ENCODE data around the gene ZNF431. TPM values are rescaled to one million over a fixed set of nuclear protein-coding genes. Genes with fewer than 3 reads are reported as not detected.

The ZNF431 gene
- total RNA-seq, 1 donor from 2014 or later = 10.2 TPM

DNA sequence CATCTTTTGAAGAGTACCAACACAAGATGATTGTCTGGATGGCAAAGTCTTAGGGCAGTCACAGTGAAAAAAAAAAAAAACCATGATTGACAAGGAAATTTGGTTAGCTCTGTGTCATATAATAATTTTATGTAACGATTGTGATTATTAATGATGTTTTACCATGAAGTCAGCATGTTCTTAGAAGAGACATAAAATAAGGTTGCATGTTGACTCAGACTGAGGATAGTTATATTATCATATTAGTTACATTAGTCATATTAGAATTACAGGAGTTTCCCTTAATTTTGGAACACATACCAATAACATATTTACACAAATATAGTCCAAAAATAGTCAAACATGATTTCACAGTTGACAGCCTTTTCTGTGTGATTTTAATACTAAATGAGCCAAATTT lies 5.7 kb downstream of the ZNF431 start:
- TF ChIP-seq, protein P1, sequence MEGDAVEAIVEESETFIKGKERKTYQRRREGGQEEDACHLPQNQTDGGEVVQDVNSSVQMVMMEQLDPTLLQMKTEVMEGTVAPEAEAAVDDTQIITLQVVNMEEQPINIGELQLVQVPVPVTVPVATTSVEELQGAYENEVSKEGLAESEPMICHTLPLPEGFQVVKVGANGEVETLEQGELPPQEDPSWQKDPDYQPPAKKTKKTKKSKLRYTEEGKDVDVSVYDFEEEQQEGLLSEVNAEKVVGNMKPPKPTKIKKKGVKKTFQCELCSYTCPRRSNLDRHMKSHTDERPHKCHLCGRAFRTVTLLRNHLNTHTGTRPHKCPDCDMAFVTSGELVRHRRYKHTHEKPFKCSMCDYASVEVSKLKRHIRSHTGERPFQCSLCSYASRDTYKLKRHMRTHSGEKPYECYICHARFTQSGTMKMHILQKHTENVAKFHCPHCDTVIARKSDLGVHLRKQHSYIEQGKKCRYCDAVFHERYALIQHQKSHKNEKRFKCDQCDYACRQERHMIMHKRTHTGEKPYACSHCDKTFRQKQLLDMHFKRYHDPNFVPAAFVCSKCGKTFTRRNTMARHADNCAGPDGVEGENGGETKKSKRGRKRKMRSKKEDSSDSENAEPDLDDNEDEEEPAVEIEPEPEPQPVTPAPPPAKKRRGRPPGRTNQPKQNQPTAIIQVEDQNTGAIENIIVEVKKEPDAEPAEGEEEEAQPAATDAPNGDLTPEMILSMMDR (IDR thresholded peaks at IDR 0.05) = no peak
- Histone ChIP-seq H3K27ac (no peak overlapping the region), H3K36me3 (peaks cover 14 to 34% of the 10 kb centered on the region in 2 donors)

DNA sequence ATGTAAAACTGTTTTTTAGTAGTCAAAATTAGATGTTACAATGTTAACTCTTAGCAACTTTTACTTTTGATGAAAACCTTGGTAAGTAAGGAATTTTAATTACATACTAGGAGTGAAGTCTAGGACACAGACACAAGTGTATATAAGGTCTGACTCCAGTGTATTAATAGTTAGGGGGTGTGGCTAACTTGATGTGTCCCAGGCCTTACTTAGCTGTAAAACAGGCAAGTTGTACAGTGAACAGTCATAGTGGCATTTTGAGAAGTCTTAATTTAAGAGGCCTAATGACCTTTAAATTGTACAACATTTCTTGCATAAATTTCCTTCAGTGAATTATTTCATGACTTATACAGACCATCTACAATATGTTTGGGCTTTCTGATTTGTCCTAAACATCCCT lies 6.8 kb downstream of the ZNF431 start:
- Histone ChIP-seq H3K9me3 (no peaks in the 10 kb centered on the region), H3K27me3 (no peaks in the 10 kb centered on the region), H3K4me3 (no peak overlapping the region), H3K36me3 (peaks cover 14 to 40% of the 10 kb centered on the region in 2 donors), H3K27ac (no peak overlapping the region), H3K4me1 (no peaks in the 10 kb centered on the region)
- DNase-seq (ENCODE audit: low spot score in 2 of 2) = no peak
- TF ChIP-seq, protein P1 (IDR thresholded peaks at IDR 0.05) = no peak
- intact Hi-C loops (cut with DNase I) = loop anchor here (10.0 kb wide), 2 partner anchors 176 to 494 kb away; partner anchors contain the start of gene ZNF708

More for the DNA sequence above, 5.7 kb downstream of the ZNF431 start:
- no peak overlapping the region for H3K4me3 ChIP-seq
- H3K27me3 ChIP-seq = no peaks in the 10 kb centered on the region
- intact Hi-C loops (cut with DNase I) = loop anchor here (10.0 kb wide), 2 partner anchors 177 to 493 kb away; partner anchors contain the start of gene ZNF708
- H3K9me3 ChIP-seq = no peaks in the 10 kb centered on the region
- peaks cover 0 to 5% of the 10 kb centered on the region in 2 donors for H3K4me1 ChIP-seq
- no peak for DNase-seq (ENCODE audit: low spot score in 2 of 2)

DNA sequence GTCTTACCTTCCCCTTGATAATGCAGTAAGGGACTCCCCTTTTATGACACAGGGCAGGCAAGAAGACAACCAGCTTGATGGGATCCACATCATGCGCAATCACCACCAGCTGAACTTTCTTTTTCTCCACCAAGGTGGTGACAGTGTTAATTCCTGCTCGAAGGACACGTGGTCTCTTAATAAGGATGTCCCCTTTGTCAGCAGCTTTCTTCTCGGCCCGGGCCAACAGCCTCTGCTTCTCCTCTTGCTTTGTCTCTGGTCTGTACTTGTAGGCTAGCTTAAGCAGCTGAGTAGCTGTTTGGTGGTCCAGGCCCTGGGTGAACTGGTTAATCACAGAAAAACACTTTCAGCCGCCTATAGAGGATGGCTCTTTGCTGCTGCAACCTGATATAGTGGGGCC lies 8.0 kb downstream of the ZNF431 start:
- DNase-seq (ENCODE audit: low spot score in 2 of 2) = no peak
- H3K4me3 ChIP-seq = no peak overlapping the region
- no peaks in the 10 kb centered on the region for H3K27me3 ChIP-seq
- H3K27ac ChIP-seq = no peak overlapping the region
- TF ChIP-seq, protein P1 (IDR thresholded peaks at IDR 0.05) = no peak
- peaks cover 10 to 37% of the 10 kb centered on the region in 2 donors for H3K36me3 ChIP-seq
- H3K9me3 ChIP-seq = no peaks in the 10 kb centered on the region
- H3K4me1 ChIP-seq = no peaks in the 10 kb centered on the region
- intact Hi-C loops (cut with DNase I) = loop anchor here (10.0 kb wide), 2 partner anchors 175 to 495 kb away; partner anchors contain the start of gene ZNF708

DNA sequence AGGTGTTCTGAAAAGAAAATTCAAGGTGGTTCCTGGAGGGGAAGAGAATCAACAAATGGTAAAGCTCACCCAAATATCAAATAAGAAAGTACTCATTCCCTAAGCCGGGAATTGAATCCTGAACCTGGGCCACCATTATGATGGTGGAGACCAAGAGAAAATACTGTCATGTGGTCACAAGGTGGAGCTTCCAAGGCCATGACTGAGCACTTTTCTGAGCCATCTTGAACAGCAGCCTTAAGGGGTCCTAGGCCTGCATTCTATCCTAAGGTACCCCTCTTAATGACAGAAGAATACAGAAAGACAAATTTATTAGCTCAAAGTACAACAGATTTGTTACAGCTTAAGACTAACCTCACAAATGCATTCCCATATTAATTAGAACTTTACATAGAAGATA lies 9.6 kb downstream of the ZNF431 start:
- H3K27me3 ChIP-seq = no peaks in the 10 kb centered on the region
- no peaks in the 10 kb centered on the region for H3K4me1 ChIP-seq
- no peak overlapping the region for H3K27ac ChIP-seq
- TF ChIP-seq, protein P1 (IDR thresholded peaks at IDR 0.05) = no peak
- no peaks in the 10 kb centered on the region for H3K9me3 ChIP-seq
- no peak overlapping the region for H3K4me3 ChIP-seq
- H3K36me3 ChIP-seq = peaks cover 10 to 28% of the 10 kb centered on the region in 2 donors
- no peak for DNase-seq (ENCODE audit: low spot score in 2 of 2)
- intact Hi-C loops (cut with DNase I) = no loop called here

DNA sequence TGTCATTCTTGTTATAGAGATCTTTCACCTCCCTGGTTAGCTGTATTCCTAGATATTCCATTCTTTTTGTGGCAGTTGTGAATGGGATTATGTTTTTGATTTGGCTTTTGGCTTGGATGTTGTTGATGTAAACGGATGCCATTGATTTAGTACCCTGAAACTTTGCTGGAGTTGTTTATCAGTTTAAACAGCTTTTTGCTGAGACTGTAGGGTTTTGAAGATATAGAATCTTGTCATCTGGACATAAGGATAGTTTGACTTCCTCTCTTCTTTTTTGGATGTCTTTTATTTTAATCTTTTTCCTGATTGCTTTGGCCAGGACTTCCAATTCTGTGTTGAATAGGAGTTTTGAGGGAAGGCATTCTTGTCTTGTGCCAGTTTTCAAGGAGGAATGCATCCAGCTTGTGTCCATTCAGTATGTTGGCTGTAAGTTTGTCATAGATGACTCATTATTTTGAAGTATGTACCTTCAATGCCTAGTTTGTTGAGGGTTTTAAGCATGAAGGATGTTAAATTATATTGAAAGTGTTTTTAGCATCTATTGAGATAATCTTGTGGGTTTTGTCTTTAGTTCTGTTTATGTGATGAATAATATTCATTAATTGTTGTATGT lies 16.8 kb downstream of the ZNF431 start:
- intact Hi-C loops (cut with DNase I) = no loop called here
- H3K27me3 ChIP-seq = no peaks in the 10 kb centered on the region
- no peak overlapping the region for H3K27ac ChIP-seq
- no peaks in the 10 kb centered on the region for H3K9me3 ChIP-seq
- no peaks in the 10 kb centered on the region for H3K4me1 ChIP-seq
- TF ChIP-seq, protein P1 (IDR thresholded peaks at IDR 0.05) = no peak
- H3K4me3 ChIP-seq = no peak overlapping the region
- peaks cover 0 to 19% of the 10 kb centered on the region in 2 donors for H3K36me3 ChIP-seq
- DNase-seq (ENCODE audit: low spot score in 2 of 2) = no peak

Data from ascending aorta (tissue), 2 donors.